DOHH2 (cell line): ENCODE results near the gene EEA1.

Experiments used
- CTCF ChIP-seq: fragments of 200-600 bp; sonication (generic); IDR thresholded peaks from one replicate; pipeline ENCODE4 v1.5.1; 2014; ENCODE audit warnings: antibody characterized with exemption, mild to moderate bottlenecking, low read depth, low read length; ENCODE audit not compliant: poor library complexity, severe bottlenecking
- EZH2phosphoT487 ChIP-seq: fragments of 200-600 bp; sonication (generic); IDR thresholded peaks from 2 replicates; pipeline ENCODE4 v1.6.1; 2017; ENCODE audit warnings: borderline replicate concordance, mild to moderate bottlenecking, antibody characterized with exemption, low read length, moderate library complexity, mixed read lengths

- TF ChIP-seq CTCF (no peak), EZH2phosphoT487 (no peak)
Observed at GRCh38 chr12:92905258-92905810, 23.8 kb downstream of the EEA1 start.
